Ovary (tissue), 3 donors: ENCODE data around the gene CCT8L2.
"Not testable (repeated sequence)": the region's sequence is repeated elsewhere in the genome, so short reads cannot be mapped to it uniquely, and the experiment has no call there.

Source experiments
- EP300 ChIP-seq: sonication (generic); formaldehyde crosslinking; IDR thresholded peaks from one replicate; pipeline ENCODE4 v1.6.1; 2017; ENCODE audit warnings: antibody characterized with exemption
- POLR2A ChIP-seq: fragments of 450-650 bp; IDR thresholded peaks from one replicate; pipeline ENCODE4 v1.6.1; 2017; ENCODE audit warnings: antibody characterized with exemption, mild to moderate bottlenecking, moderate library complexity
- TF ChIP-seq, protein P1 (sequence below), 3 donors: fragments of 450-650 bp in 2 of 3; fragments of 200-600 bp in 1 of 3; IDR thresholded peaks; one replicate each; pipeline versions ENCODE4 v1.5.1 to v1.8.0; 2016 to 2022; ENCODE audit warnings: antibody characterized with exemption in 3 of 3, mild to moderate bottlenecking in 1 of 3
- donor health status: DM: no; HTN: no; CAD: no.

DNA sequence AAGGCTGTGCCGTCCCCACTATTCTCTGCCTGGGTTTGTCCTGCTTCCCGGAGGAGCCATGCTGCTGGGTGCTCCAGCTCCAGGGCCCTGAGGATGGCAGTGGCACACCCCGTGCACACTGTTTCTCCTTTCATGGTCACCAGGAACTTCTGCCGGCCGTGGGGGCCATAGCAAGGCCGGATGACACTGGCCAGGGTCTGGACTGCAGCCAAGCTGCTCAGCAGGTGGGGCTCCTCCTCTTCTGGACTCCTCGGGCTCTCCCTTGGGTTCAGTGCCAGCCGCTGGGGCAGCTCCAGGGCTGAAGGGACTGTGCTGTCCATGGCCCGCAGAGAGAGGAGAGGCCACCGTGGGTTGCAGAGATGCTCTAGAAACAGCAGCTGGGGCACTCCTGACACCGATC is 379 bp downstream of the CCT8L2 start:
- not testable (repeated sequence) for TF ChIP-seq POLR2A, EP300
- TF ChIP-seq, protein P1, sequence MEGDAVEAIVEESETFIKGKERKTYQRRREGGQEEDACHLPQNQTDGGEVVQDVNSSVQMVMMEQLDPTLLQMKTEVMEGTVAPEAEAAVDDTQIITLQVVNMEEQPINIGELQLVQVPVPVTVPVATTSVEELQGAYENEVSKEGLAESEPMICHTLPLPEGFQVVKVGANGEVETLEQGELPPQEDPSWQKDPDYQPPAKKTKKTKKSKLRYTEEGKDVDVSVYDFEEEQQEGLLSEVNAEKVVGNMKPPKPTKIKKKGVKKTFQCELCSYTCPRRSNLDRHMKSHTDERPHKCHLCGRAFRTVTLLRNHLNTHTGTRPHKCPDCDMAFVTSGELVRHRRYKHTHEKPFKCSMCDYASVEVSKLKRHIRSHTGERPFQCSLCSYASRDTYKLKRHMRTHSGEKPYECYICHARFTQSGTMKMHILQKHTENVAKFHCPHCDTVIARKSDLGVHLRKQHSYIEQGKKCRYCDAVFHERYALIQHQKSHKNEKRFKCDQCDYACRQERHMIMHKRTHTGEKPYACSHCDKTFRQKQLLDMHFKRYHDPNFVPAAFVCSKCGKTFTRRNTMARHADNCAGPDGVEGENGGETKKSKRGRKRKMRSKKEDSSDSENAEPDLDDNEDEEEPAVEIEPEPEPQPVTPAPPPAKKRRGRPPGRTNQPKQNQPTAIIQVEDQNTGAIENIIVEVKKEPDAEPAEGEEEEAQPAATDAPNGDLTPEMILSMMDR (IDR thresholded peaks at IDR 0.05): not testable (repeated sequence)
